Mucosa of descending colon (tissue), 3 donors: ENCODE data around the gene COA3. TPM values are rescaled to one million over a fixed set of nuclear protein-coding genes. Genes with fewer than 3 reads are reported as not detected.
A peak's percentile ranks its signal among the peaks of the same experiment; 100 is the strongest.
"Not testable (repeated sequence)": the region's sequence is repeated elsewhere in the genome, so short reads cannot be mapped to it uniquely, and the experiment has no call there.

Experiments used
- ATAC-seq: fragments of 200-7000 bp; cut with Tn5 transposase; one replicate; pipeline ENCODE4 v1.9.1; 2020; ENCODE audit warnings: mild to moderate bottlenecking, moderate library complexity
- DNase-seq, 3 donors: peaks; one replicate each; pipeline ENCODE4 v3.0.0-alpha.2; 2020
- H3K36me3 ChIP-seq: fragments of 200-600 bp; one replicate; pipeline ENCODE4 v1.8.0; 2021; ENCODE audit warnings: low read depth, mild to moderate bottlenecking
- H3K4me1 ChIP-seq: fragments of 200-600 bp; one replicate; pipeline ENCODE4 v1.8.0; 2021; ENCODE audit warnings: low read depth, mild to moderate bottlenecking
- H3K4me3 ChIP-seq: fragments of 200-600 bp; one replicate; pipeline ENCODE4 v1.8.0; 2021; ENCODE audit warnings: mild to moderate bottlenecking
- H3K9me3 ChIP-seq: fragments of 200-600 bp; one replicate; pipeline ENCODE4 v1.8.0; 2021; ENCODE audit warnings: mild to moderate bottlenecking
- CTCF ChIP-seq: fragments of 200-600 bp; IDR thresholded peaks from one replicate; pipeline ENCODE4 v1.8.0; 2022; ENCODE audit warnings: antibody characterized with exemption, mild to moderate bottlenecking
- intact Hi-C, 2 donors: fragments of 100-400 bp; cut with DNase I in 1 of 2; cut with micrococcal nuclease in 1 of 2; formaldehyde crosslinking; loops; one replicate each; pipeline versions ENCODE4 v1.11.0 to v1.11.1; 2022; cut with DNase I, micrococcal nuclease
- total RNA-seq, 3 donors: library from RNA; stranded (reverse); fragmentation: NEBNext Ultra II Directional in 2 of 3; extraction: Animal tissue kit (Norgen Biotek cat#: 25700) in 2 of 3; gene quantifications; one replicate each; pipeline versions ENCODE4 v1.2.1 to v1.2.4, GENCODE V29; 2021 to 2023
- donor health status: DM: no; HTN: no; CAD: no; lungs with moderate emphysema.
- donor health status: DM: no; HTN: no; CAD: no.
- donor health status: DM: no; HTN: yes; CAD: no.

The COA3 gene
- total RNA-seq, 3 donors from 2014 or later, result 92.7 to 151 (median 148) TPM

- H3K4me3 ChIP-seq, result peak within 1 kb of the TSS; percentile 76
- peaks cover 20% of the 10 kb centered on the region for H3K4me1 ChIP-seq
- intact Hi-C loops, result no loop called here
- DNase-seq (peak; percentile 83 to 86 (median 85)), ATAC-seq (peak; percentile 98)
- TF ChIP-seq CTCF, result no peak
- H3K9me3 ChIP-seq, result no peaks in the 10 kb centered on the region
- H3K36me3 ChIP-seq, result peaks cover 3% of the 10 kb centered on the region
These were observed 25.0 kb downstream of the COA3 start, which contains the start of gene VPS25 for GRCh38 chr17:42773290-42774035. VPS25 (plus strand) TSS chr17:42773449; CDS start chr17:42773476, 27 bp downstream.

- Histone ChIP-seq H3K36me3 (peaks cover 3% of the 10 kb centered on the region), H3K4me1 (peaks cover 20% of the 10 kb centered on the region), H3K9me3 (no peaks in the 10 kb centered on the region), H3K4me3 (no peak overlapping the region)
- TF ChIP-seq CTCF, result no peak
- DNase-seq (no peak), ATAC-seq (no peak)
- intact Hi-C loops, result no loop called here
These were observed 25.6 kb downstream of the COA3 start for GRCh38 chr17:42772945-42773289.

- H3K4me3 ChIP-seq, H3K9me3 ChIP-seq, intact Hi-C loops, H3K36me3 ChIP-seq, ATAC-seq, DNase-seq: not testable (repeated sequence)
- H3K4me1 ChIP-seq, result peaks cover 11% of the 10 kb centered on the region
These were observed 28.5 kb downstream of the COA3 start for GRCh38 chr17:42769964-42770363.

GRCh38 chr17:42768006-42768405 is 30.5 kb downstream of the COA3 start:
- intact Hi-C loops, H3K9me3 ChIP-seq, H3K4me1 ChIP-seq, H3K36me3 ChIP-seq, H3K4me3 ChIP-seq, ATAC-seq, DNase-seq: not testable (repeated sequence)

- H3K4me1 ChIP-seq, result peaks cover 3% of the 10 kb centered on the region
- ATAC-seq (no peak), DNase-seq (no peak)
- intact Hi-C loops, result no loop called here
- H3K9me3 ChIP-seq, result no peaks in the 10 kb centered on the region
- no peak overlapping the region for H3K4me3 ChIP-seq
- TF ChIP-seq CTCF, result no peak
- H3K36me3 ChIP-seq, result no peaks in the 10 kb centered on the region
These were observed 31.0 kb downstream of the COA3 start for GRCh38 chr17:42767512-42767911.

GRCh38 chr17:42766124-42766523 is 32.4 kb downstream of the COA3 start:
- H3K9me3 ChIP-seq, result no peaks in the 10 kb centered on the region
- H3K36me3 ChIP-seq, result no peaks in the 10 kb centered on the region
- H3K4me1 ChIP-seq, result peaks cover 7% of the 10 kb centered on the region
- no peak overlapping the region for H3K4me3 ChIP-seq
- TF ChIP-seq CTCF, result no peak
- ATAC-seq, result no peak
- intact Hi-C loops, result no loop called here
- DNase-seq, result no peak
